Testis (tissue), 3 donors: ENCODE results near the gene TOM1L2. TPM values are rescaled to one million over a fixed set of nuclear protein-coding genes. Genes with fewer than 3 reads are reported as not detected.

Source experiments
- DNase-seq: peaks from one replicate; pipeline ENCODE4 v3.0.0-alpha.2; 2019
- H3K27ac ChIP-seq, 2 donors: fragments of 200-600 bp; sonication (generic); one replicate each; pipeline ENCODE4 v1.5.1; 2019
- H3K27me3 ChIP-seq: fragments of 200-600 bp; sonication (generic); one replicate; pipeline ENCODE4 v1.5.1; 2019
- H3K36me3 ChIP-seq: fragments of 200-600 bp; sonication (generic); one replicate; pipeline ENCODE4 v1.5.1; 2017; ENCODE audit warnings: low read depth; ENCODE audit errors: missing control alignments
- H3K4me1 ChIP-seq: fragments of 200-600 bp; sonication (generic); one replicate; pipeline ENCODE4 v1.5.1; 2019
- H3K4me3 ChIP-seq, 2 donors: fragments of 200-600 bp; sonication (generic); one replicate each; pipeline ENCODE4 v1.5.1; 2017 to 2019
- H3K9me3 ChIP-seq: fragments of 200-600 bp; sonication (generic); one replicate; pipeline ENCODE4 v1.5.1; 2017
- CTCF ChIP-seq, 3 experiments: fragments of 450-650 bp in 2 of 3; fragments of 200-600 bp in 1 of 3; sonication (generic) in 1 of 3; IDR thresholded peaks; one replicate each; pipeline ENCODE4 v1.5.1; 2016 to 2019; ENCODE audit warnings: antibody characterized with exemption in 3 of 3, mild to moderate bottlenecking in 2 of 3, moderate library complexity in 1 of 3
- POLR2A ChIP-seq: fragments of 450-650 bp; IDR thresholded peaks from one replicate; pipeline ENCODE4 v1.6.1; 2017; ENCODE audit warnings: antibody characterized with exemption, mild to moderate bottlenecking, moderate library complexity
- WGBS, 2 donors: methylation state at CpG; one replicate each; pipeline ENCODE4 v1.1.5; 2018; 5-methylcytosine and 5-hydroxymethylcytosine counted together
- intact Hi-C: fragments of 100-400 bp; cut with DNase I; formaldehyde crosslinking; loops from one replicate; pipeline ENCODE4 v1.15.1; 2023; ENCODE audit warnings: low total_unique reads
- polyA plus RNA-seq: library from polyadenylated mRNA; stranded (reverse); fragments of 350-450 nt; fragmentation: Illumina TruSeq; extraction: RNeasy Lipid Tissue Mini Kit (QIAGEN cat#74804); gene quantifications from one replicate; pipeline ENCODE4 v1.2.3, GENCODE V29; 2014; ENCODE audit warnings: low read depth, low replicate concordance; ENCODE audit not compliant: insufficient read depth
- total RNA-seq, 2 donors: library from RNA; depleted of rRNA; stranded (reverse); fragments of >200 nt; gene quantifications; one replicate each; pipeline ENCODE4 v1.2.3, GENCODE V29; 2016

TOM1L2 gene
- total and polyA plus RNA-seq, 3 donors from 2014 or later, result 92.4 to 221 (median 218) TPM

GRCh38 chr17:17898673-17899072 lies 73.5 kb downstream of the TOM1L2 start:
- 94 to 96% methylated on average over 2 of the region's 2 CpGs for WGBS, 2 donors
- intact Hi-C loops, result loop anchor here (10.0 kb wide), 1 partner anchor 136 kb away; the partner anchor contains the start of genes ATPAF2 and GID4
- Histone ChIP-seq H3K36me3 (no peaks in the 10 kb centered on the region), H3K4me1 (peaks cover 30% of the 10 kb centered on the region), H3K9me3 (no peaks in the 10 kb centered on the region), H3K4me3 (no peak overlapping the region), H3K27ac (no peak overlapping the region), H3K27me3 (no peaks in the 10 kb centered on the region)
- TF ChIP-seq CTCF (IDR thresholded peaks at IDR 0.05), result no peak
- no peak for TF ChIP-seq POLR2A
- no peak for DNase-seq

DNA sequence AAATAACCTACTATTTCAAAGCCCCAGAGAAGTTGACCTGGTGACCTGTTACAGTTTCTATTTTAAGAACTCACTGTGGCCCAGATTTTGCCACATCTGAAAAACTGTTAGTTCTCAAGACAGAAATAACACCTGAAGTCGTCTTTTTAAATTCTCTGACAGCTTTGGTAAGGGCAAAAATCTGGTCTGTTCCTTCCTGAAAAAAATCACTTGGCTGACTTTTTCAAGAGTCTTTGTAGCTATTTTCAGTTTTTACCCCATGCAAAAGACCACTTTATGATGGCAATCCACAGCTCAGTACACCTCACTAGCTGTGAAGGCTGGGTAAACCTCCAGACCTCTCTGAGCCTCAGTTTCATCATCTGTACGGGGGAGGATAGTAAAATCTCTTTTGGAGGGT lies 74.8 kb downstream of the TOM1L2 start:
- no peak for TF ChIP-seq CTCF (IDR thresholded peaks at IDR 0.05)
- whole genome bisulfite sequencing, 2 donors, result 68 to 79% methylated on average over 2 of the region's 2 CpGs
- no peaks in the 10 kb centered on the region for H3K9me3 ChIP-seq
- intact Hi-C loops, result loop anchor here (10.0 kb wide), 1 partner anchor 137 kb away; the partner anchor contains the start of genes ATPAF2 and GID4
- DNase-seq, result no peak
- no peak overlapping the region for H3K4me3 ChIP-seq
- no peaks in the 10 kb centered on the region for H3K27me3 ChIP-seq
- H3K27ac ChIP-seq, result no peak overlapping the region
- H3K4me1 ChIP-seq, result peaks cover 30% of the 10 kb centered on the region
- no peaks in the 10 kb centered on the region for H3K36me3 ChIP-seq

DNA sequence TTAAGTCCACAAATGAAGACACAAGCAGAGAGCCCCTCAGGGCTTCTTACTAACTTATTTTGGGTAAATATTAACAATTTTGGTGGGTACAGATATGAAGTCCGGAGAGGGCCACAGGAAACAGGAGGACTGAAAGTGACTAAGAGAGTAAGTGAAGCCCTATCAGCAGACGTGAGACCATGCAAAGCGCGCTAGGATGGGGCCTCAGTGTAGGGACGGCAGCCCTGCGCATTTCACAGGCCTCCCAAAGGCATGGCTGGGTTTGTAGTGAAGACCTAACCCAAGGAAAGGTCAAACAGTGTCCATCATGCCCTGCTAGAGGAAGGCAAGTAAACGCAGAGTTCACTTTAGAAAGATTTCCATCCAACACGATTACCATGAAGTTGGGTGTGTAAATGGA lies 75.5 kb downstream of the TOM1L2 start:
- H3K4me3 ChIP-seq, result no peak overlapping the region
- no peak overlapping the region for H3K27ac ChIP-seq
- TF ChIP-seq CTCF (IDR thresholded peaks at IDR 0.05) (no peak), POLR2A (no peak)
- H3K36me3 ChIP-seq, result no peaks in the 10 kb centered on the region
- no peaks in the 10 kb centered on the region for H3K9me3 ChIP-seq
- H3K4me1 ChIP-seq, result peaks cover 29% of the 10 kb centered on the region
- H3K27me3 ChIP-seq, result no peaks in the 10 kb centered on the region
- WGBS, 2 donors, result 92 to 93% methylated on average over 8 of the region's 8 CpGs
- intact Hi-C loops, result loop anchor here (10.0 kb wide), 1 partner anchor 138 kb away; the partner anchor contains the start of genes ATPAF2 and GID4
- no peak for DNase-seq

DNA sequence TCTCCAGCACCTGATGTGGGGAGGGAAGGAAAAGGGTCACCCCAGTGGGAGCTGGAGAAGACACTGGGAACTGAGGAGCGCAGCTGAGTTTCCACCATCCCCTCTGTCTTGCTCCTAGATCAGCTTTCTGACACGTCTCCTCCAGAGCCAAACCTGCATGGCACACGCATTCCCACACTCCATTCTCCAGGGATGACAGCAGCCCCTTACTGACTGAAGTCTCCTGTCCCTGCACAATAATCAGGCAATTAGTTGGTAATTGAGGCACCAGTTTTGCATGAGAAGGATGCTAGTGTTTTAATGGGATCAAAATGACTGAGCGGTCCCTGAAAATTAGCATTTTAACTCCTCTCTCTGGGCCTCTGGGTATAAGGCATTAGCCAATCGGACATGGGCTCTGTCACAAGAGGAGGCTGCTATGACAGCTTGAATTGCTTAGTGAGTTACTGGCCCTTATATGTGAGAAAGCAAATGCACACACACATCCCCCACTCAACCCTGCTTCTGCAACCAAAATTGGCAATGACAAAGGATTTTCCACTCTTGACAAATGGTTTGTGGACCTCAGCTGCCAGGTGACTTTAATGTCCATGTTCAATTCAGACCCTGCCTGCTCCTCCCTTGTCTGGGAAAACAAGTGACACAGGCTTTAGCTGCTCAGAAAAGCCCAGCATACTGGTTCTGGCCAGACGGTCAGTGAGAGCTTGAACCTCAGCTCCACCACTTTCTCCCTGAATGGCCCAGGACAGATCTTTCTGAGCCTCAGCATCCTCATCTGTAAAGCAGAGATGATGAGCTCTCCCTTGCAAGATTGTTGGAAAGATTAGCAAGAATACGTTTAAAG lies 78.2 kb downstream of the TOM1L2 start:
- WGBS, 2 donors, result 90 to 95% methylated on average over 7 of the region's 7 CpGs
- no peaks in the 10 kb centered on the region for H3K27me3 ChIP-seq
- intact Hi-C loops, result loop anchor here (10.0 kb wide), 1 partner anchor 141 kb away; the partner anchor contains the start of genes ATPAF2 and GID4
- no peak for TF ChIP-seq CTCF (IDR thresholded peaks at IDR 0.05)
- TF ChIP-seq POLR2A, result no peak
- H3K27ac ChIP-seq, result no peak overlapping the region
- H3K36me3 ChIP-seq, result no peaks in the 10 kb centered on the region
- H3K4me1 ChIP-seq, result peaks cover 5% of the 10 kb centered on the region
- no peaks in the 10 kb centered on the region for H3K9me3 ChIP-seq
- no peak overlapping the region for H3K4me3 ChIP-seq
- no peak for DNase-seq
